Measurements from ENCODE around the gene RNF5.

Gene RNF5

DNA sequence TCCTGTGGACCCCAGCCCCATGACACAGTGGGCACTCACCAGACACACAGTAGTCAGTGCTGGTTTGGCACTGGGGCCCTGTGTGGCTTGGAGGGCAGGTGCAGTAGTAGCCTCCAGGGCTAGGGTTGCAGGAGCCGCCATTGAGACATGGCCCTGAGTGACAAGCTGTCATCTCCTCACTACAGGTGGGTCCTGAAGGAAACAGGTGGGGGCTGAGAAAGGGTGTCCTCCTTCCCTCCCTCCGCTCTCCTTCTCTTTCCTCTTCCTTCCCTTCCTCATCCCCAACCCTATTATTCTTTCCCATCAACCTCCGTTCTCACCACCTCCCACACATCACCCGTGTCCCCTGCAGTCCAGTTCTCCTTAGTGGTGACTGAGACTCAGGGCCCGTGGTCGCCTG lies 35.4 kb downstream of the RNF5 start:
- ATAC-seq: no peak
- no peak for TF ChIP-seq ZC3H10 (CRISPR knock-in tag; IDR thresholded peaks at IDR 0.05)
- TF ChIP-seq RARB (CRISPR knock-in tag; IDR thresholded peaks at IDR 0.05): no peak
- no peak for TF ChIP-seq OSR1 (CRISPR knock-in tag; IDR thresholded peaks at IDR 0.05)
- TF ChIP-seq ZFP3 (CRISPR knock-in tag; IDR thresholded peaks at IDR 0.05): no peak
- no peak for TF ChIP-seq ESRRG (CRISPR knock-in tag; IDR thresholded peaks at IDR 0.05)
- TF ChIP-seq ISL1 (CRISPR knock-in tag; IDR thresholded peaks at IDR 0.05): no peak
- TF ChIP-seq, protein P1, sequence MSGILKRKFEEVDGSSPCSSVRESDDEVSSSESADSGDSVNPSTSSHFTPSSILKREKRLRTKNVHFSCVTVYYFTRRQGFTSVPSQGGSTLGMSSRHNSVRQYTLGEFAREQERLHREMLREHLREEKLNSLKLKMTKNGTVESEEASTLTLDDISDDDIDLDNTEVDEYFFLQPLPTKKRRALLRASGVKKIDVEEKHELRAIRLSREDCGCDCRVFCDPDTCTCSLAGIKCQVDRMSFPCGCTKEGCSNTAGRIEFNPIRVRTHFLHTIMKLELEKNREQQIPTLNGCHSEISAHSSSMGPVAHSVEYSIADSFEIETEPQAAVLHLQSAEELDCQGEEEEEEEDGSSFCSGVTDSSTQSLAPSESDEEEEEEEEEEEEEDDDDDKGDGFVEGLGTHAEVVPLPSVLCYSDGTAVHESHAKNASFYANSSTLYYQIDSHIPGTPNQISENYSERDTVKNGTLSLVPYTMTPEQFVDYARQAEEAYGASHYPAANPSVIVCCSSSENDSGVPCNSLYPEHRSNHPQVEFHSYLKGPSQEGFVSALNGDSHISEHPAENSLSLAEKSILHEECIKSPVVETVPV (CRISPR knock-in tag; IDR thresholded peaks at IDR 0.05): no peak
- TF ChIP-seq, protein P2, sequence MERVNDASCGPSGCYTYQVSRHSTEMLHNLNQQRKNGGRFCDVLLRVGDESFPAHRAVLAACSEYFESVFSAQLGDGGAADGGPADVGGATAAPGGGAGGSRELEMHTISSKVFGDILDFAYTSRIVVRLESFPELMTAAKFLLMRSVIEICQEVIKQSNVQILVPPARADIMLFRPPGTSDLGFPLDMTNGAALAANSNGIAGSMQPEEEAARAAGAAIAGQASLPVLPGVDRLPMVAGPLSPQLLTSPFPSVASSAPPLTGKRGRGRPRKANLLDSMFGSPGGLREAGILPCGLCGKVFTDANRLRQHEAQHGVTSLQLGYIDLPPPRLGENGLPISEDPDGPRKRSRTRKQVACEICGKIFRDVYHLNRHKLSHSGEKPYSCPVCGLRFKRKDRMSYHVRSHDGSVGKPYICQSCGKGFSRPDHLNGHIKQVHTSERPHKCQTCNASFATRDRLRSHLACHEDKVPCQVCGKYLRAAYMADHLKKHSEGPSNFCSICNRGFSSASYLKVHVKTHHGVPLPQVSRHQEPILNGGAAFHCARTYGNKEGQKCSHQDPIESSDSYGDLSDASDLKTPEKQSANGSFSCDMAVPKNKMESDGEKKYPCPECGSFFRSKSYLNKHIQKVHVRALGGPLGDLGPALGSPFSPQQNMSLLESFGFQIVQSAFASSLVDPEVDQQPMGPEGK (CRISPR knock-in tag; IDR thresholded peaks at IDR 0.05; ENCODE audit: borderline replicate concordance): no peak
- TF ChIP-seq PPARA (CRISPR knock-in tag; IDR thresholded peaks at IDR 0.05; ENCODE audit: borderline replicate concordance): no peak
- TF ChIP-seq ARNTL (CRISPR knock-in tag; IDR thresholded peaks at IDR 0.05; ENCODE audit: borderline replicate concordance, low read depth): no peak
- TF ChIP-seq CSDC2 (CRISPR knock-in tag; IDR thresholded peaks at IDR 0.05): no peak
- TF ChIP-seq, protein P3, sequence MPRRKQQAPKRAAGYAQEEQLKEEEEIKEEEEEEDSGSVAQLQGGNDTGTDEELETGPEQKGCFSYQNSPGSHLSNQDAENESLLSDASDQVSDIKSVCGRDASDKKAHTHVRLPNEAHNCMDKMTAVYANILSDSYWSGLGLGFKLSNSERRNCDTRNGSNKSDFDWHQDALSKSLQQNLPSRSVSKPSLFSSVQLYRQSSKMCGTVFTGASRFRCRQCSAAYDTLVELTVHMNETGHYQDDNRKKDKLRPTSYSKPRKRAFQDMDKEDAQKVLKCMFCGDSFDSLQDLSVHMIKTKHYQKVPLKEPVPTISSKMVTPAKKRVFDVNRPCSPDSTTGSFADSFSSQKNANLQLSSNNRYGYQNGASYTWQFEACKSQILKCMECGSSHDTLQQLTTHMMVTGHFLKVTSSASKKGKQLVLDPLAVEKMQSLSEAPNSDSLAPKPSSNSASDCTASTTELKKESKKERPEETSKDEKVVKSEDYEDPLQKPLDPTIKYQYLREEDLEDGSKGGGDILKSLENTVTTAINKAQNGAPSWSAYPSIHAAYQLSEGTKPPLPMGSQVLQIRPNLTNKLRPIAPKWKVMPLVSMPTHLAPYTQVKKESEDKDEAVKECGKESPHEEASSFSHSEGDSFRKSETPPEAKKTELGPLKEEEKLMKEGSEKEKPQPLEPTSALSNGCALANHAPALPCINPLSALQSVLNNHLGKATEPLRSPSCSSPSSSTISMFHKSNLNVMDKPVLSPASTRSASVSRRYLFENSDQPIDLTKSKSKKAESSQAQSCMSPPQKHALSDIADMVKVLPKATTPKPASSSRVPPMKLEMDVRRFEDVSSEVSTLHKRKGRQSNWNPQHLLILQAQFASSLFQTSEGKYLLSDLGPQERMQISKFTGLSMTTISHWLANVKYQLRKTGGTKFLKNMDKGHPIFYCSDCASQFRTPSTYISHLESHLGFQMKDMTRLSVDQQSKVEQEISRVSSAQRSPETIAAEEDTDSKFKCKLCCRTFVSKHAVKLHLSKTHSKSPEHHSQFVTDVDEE (CRISPR knock-in tag; IDR thresholded peaks at IDR 0.05): no peak
- no peak for TF ChIP-seq ZNF565 (CRISPR knock-in tag; conservative IDR thresholded peaks at IDR 0.05; ENCODE audit: low read depth)
- TF ChIP-seq ZFP30 (CRISPR knock-in tag; IDR thresholded peaks at IDR 0.05): no peak
- TF ChIP-seq TOX (CRISPR knock-in tag; IDR thresholded peaks at IDR 0.05; ENCODE audit: borderline replicate concordance): no peak

DNA sequence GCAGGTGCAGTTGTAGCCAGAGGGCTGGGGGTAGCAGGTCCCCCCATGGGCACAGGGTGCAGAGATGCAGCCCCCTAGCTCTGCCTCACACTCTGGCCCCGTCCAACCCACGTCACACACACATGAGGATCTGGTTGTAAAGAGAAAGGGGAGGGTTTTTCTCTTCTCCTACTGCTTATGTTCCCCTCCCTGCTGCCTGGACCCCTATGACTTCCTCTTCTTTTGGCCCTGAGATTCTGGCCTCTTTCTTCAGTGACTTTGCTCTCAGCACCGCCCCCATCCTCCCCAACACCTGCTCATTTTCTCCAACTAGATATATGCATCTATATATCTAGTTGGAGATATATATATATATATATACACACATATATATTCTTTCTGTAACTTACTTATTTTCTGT lies 35.9 kb downstream of the RNF5 start:
- TF ChIP-seq ZNF8 (CRISPR knock-in tag; IDR thresholded peaks at IDR 0.05): no peak
- TF ChIP-seq ISL1 (CRISPR knock-in tag; IDR thresholded peaks at IDR 0.05): no peak
- TF ChIP-seq, protein P2 (CRISPR knock-in tag; IDR thresholded peaks at IDR 0.05; ENCODE audit: borderline replicate concordance): no peak
- no peak for TF ChIP-seq ESRRG (CRISPR knock-in tag; IDR thresholded peaks at IDR 0.05)
- no peak for TF ChIP-seq CSDC2 (CRISPR knock-in tag; IDR thresholded peaks at IDR 0.05)
- no peak for TF ChIP-seq SNAI2 (CRISPR knock-in tag; IDR thresholded peaks at IDR 0.05)
- TF ChIP-seq PPARA (CRISPR knock-in tag; IDR thresholded peaks at IDR 0.05; ENCODE audit: borderline replicate concordance): no peak
- TF ChIP-seq ZFP3 (CRISPR knock-in tag; IDR thresholded peaks at IDR 0.05): no peak
- TF ChIP-seq, protein P4, sequence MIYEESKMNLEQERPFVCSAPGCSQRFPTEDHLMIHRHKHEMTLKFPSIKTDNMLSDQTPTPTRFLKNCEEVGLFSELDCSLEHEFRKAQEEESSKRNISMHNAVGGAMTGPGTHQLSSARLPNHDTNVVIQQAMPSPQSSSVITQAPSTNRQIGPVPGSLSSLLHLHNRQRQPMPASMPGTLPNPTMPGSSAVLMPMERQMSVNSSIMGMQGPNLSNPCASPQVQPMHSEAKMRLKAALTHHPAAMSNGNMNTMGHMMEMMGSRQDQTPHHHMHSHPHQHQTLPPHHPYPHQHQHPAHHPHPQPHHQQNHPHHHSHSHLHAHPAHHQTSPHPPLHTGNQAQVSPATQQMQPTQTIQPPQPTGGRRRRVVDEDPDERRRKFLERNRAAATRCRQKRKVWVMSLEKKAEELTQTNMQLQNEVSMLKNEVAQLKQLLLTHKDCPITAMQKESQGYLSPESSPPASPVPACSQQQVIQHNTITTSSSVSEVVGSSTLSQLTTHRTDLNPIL (CRISPR knock-in tag; IDR thresholded peaks at IDR 0.05; ENCODE audit: low read depth): no peak
- ATAC-seq: no peak

DNA sequence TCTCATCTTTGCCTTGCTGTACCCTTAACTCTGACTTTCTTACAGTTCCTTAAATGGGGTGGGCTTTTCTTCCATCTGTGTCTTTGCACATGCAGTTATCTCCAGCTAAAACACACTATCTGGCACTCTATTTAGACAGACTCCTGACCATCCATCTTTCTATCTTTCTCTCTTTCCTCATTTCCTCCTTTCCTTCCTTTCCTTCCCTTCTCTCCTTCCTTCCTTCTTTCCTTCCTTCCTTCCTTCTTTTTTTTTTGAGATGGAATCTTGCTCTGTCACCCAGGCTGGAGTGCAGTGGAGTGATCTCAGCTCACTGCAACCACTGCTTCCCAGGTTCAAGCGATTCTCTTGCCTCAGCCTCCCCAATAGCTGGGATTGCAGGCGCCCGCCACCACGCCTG lies 37.4 kb downstream of the RNF5 start:
- no peak for ATAC-seq
- no peak for TF ChIP-seq ZNF565 (CRISPR knock-in tag; conservative IDR thresholded peaks at IDR 0.05; ENCODE audit: low read depth)
- no peak for TF ChIP-seq SNAI2 (CRISPR knock-in tag; IDR thresholded peaks at IDR 0.05)
- no peak for TF ChIP-seq ARNTL (CRISPR knock-in tag; IDR thresholded peaks at IDR 0.05; ENCODE audit: borderline replicate concordance, low read depth)
- no peak for TF ChIP-seq ZNF70 (CRISPR knock-in tag; IDR thresholded peaks at IDR 0.05)
- no peak for TF ChIP-seq ZC3H10 (CRISPR knock-in tag; IDR thresholded peaks at IDR 0.05)
- TF ChIP-seq ESRRG (CRISPR knock-in tag; IDR thresholded peaks at IDR 0.05): no peak
- TF ChIP-seq, protein P3 (CRISPR knock-in tag; IDR thresholded peaks at IDR 0.05): no peak
- TF ChIP-seq, protein P4 (CRISPR knock-in tag; IDR thresholded peaks at IDR 0.05; ENCODE audit: low read depth): no peak
- TF ChIP-seq, protein P2 (CRISPR knock-in tag; IDR thresholded peaks at IDR 0.05; ENCODE audit: borderline replicate concordance): no peak
- no peak for TF ChIP-seq GLIS3 (CRISPR knock-in tag; IDR thresholded peaks at IDR 0.05)
- TF ChIP-seq BACH2 (CRISPR knock-in tag; IDR thresholded peaks at IDR 0.05; ENCODE audit: borderline replicate concordance): no peak

All from SK-N-SH treated with all-trans-retinoic acid at 6 μM for 48 hours (cell line).